GM19372 (cell line): Measurements from ENCODE around the gene EMILIN1.
A peak's percentile ranks its signal among the peaks of the same experiment; 100 is the strongest.
"Not testable (repeated sequence)": the region's sequence is repeated elsewhere in the genome, so short reads cannot be mapped to it uniquely, and the experiment has no call there.

ENCODE experiments used
- ATAC-seq: cut with Tn5 transposase; IDR thresholded peaks from one replicate; pipeline ENCODE4 v1.9.1; 2021; ENCODE audit warnings: mild to moderate bottlenecking, low read depth, moderate library complexity; ENCODE audit not compliant: unreplicated experiment

The EMILIN1 gene

DNA sequence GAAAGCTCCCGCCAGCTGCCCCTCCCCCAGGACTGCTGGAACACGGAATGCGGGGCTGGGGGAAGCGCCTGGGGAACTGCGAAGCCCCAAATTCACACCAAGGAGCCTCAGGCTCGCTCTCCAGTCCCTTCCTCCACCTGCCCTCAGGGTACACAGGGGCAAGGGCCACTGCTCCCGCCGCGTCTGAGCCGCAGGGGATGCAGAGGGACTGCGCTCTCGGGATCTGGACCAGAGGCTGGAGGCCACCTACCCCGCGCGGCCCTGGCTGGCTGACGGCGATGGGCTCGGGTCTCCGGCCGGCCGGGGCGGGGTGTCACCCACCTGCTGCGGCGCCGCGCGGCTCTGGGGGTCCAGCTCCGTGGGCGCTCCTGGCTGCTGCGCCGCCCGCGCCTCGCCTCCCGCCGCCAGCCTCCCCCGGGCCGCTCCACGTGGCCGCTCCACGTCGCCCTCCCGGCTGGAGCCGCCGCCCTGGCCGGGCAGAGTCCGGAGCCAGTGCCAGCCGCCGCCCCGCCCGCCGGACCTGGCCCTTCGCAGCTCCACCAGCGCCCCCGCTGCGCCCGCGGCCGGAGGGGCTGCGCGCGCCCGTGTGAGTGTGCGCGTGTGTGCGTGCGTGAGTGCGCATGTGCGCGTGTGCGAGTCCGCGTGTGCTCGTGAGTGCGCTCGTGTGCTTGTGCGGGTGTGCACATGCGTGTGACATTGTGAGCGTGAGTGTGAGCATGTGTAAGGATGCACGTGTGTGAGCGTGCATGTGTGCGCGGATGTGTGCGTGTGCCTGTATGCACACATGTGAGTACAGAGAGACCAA is 40.3 kb downstream of the EMILIN1 start, which contains the start of gene CGREF1:
TSS of gene CGREF1 (minus strand) at position 604 of the 805 bp plus-strand sequence. CDS start 14,762 bp downstream, outside the sequence.
- no peak for ATAC-seq

DNA sequence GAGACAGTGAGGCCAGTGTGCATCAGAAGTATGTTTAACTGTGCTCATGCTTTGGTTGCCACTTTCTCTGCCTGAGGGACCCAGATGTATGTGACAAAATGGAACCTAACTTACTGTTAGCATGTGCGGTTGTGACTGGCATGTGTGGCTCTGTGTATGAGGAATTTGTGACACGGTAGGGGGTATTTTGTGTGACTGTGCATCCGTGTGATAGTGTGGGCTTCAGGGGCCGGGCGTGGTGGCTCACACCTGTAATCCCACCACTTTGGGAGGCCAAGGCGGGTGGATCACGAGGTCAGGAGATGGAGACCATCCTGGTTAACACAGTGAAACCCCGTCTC is 40.9 kb downstream of the EMILIN1 start:
- ATAC-seq = not testable (repeated sequence)

DNA sequence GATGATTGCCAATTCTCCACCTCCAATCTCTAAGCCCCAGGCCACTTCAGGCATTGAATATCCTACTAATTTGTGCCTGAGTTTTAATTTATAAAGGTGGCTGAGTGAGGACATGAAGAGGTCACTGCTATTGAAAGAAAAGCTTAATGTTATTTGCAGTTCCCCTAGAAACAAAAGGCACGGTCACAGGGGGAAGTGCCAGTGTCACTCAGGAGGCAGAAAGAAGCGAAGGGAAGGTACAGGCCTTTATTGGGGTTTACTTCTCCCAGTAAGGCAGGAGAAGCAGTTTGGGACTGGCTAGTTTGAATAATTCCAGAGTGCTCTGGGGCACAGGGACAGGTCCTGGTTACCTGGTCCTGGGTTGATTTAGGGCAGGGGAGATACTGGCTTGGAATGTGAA is 43.5 kb downstream of the EMILIN1 start:
- no peak for ATAC-seq

DNA sequence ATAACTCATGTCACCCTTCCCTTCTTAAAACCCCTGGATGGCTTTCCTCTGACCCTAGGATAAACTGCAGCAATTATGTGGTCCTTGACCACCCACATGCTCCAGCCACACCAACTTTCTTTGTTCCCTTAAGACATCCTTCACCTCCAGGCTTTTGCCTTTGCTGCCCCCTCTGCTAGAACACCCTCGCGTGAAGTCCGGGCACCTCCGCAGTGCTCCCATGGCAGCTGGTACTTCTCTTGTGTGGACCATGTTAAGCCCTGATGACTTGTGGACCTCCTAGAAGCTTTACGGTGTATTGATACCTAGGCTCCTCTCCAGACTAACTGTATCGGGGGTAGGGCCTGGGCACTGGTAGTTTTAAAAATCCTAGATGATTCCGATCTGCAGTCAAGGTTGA is 44.4 kb downstream of the EMILIN1 start:
- ATAC-seq = no peak

DNA sequence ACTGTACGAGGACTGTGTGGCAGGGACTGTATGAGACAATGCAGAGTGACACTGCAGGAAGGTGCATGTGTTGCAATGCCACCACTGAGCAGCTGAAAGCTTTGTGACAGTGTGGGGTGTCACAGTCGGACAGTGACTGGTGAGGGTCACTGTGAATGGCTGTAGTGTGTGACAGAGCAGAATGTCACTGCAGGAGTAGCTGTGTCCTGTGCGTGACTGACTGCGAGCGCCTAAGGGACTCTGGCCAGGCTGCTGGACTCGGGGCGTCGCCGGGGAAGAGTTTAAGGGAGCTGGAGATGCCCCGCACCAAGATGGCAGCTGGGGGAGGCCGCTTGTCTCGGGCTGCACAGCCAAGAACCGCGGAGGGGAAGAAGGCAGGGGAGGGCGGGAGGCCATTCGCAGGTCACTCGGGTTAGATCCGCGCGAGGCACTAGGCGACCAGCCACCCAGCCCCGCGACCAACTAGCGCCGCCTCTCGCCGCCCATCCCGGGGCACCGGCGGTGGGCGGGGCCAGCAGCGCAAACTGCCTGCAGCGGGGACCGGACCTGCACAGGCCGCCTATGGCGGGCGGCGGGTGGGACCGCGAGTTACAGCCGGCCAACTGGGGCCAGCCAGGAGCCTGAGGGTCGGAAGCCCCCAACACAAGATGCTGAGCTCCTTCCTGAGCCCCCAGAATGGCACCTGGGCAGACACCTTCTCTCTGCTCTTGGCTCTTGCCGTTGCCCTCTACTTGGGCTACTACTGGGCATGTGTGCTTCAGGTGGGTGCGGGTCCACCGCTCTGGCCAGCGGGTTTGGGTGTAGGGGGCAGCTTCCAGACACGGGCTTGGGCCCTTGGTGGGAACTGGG is 45.1 kb downstream of the EMILIN1 start, which contains the start of gene ABHD1:
TSS of gene ABHD1 (plus strand) at position 514 of the 849 bp plus-strand sequence. CDS start at position 648, 134 bp downstream.
- peak; percentile 83 for ATAC-seq

DNA sequence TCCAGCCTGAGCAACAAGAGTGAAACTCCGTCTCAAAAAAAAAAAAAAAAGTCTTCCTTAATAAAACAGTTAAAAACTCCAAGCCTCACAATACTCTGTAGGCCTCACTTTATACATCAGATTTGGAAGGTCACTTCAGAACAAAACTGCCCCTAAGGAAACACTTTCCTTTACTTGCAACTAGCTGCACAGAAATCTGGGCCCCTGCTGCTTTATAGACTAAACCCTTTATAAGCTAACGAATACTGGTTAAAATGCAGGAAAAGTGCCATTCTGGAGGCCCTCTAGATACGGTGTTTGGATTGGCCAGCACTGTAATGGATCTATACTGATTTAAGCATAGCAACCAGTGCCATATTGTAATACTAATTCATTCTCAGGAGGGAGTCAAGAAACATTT is 46.7 kb downstream of the EMILIN1 start:
- no peak for ATAC-seq

DNA sequence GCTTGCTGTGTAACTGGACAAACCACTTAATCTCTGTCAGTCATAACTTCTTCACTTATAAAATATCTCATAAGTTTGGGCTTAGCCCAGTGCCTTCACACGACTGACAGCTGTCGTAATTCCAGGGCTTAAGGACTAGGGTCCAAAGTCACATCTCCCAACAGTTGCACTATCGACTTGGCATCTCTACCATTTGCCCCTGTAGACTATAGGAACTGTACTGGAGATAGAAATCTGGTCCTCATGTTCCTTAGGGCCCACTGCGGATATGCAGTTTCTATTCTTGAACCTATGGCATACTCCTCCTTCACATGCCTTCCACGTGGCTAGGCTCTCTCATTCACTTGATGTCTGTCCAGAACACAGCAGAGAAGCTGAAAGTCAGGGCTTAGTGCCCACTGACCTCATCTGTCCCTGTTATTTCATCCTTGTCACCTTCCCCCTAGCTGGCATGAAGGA is 47.9 kb downstream of the EMILIN1 start:
- no peak for ATAC-seq

DNA sequence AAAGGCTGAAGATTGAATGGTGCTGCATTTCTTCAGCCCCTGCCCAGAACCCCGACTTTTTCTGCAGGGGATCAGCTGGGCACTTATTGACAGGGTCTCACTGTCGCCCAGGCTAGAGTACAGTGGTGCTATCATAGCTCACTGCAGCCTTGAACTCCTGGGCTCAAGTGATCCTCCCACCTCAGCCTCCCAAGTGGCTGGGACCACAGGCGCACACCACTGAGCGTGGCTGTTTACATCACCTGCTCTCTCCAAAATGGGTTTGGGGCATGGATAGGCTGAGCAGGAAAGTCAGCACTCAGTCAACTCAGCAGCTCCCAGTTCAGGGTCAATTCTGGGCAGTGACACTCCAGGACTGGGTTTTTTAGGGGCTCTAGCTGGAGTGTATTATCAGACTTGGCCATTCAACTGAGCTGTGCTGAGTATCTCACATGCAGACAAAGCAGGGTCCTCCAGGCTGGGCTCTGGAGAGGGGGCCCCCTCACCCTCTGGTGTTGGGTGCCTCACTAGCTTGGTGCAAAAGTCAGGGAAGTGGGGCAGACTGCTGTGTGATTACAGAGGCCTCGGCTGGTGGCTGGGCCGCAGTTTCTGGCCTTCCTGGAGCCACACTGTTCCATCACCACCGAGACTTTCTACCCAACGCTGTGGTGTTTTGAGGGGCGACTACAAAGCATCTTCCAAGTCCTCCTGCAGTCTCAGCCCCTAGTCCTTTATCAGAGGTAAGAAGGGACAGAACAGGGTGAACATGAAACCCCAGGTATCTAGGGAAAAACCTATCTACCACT is 49.7 kb downstream of the EMILIN1 start:
- no peak for ATAC-seq

DNA sequence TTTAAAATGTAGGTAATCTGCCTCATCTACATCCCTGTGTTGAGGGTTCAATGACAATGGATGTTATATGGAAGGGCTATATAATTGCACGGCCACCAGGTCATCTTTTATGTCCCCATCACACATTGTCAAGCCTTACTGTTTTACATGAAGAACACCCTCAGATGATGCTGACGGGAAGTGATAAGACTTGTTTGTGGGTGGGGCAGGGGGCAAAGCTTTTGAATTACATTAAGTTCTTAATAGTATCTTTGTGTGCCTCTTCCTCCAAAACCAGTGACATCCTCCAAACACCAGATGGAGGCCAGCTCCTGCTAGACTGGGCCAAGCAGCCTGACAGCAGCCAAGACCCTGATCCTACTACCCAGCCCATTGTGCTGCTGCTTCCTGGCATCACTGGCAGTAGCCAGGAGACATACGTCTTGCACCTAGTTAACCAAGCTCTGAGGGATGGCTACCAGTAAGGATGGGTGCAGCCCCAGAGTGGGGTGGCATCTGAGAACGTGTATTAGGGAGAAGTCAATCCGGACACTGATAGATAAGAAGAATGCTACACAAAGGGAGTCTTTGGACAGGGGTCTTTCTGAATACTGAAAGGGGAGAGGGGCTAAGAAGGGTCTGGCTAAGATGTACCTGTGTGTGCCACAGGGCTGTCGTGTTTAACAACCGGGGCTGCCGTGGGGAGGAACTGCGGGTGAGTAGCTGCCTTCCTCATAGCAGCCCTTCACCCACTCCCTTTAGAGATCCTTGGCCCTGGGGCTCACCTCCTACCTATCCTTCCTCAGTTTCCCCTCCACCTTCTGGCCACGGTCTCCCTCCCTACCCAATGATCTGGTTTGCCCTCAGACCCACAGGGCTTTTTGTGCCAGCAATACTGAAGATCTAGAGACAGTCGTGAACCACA is 50.5 kb downstream of the EMILIN1 start:
- no peak for ATAC-seq

DNA sequence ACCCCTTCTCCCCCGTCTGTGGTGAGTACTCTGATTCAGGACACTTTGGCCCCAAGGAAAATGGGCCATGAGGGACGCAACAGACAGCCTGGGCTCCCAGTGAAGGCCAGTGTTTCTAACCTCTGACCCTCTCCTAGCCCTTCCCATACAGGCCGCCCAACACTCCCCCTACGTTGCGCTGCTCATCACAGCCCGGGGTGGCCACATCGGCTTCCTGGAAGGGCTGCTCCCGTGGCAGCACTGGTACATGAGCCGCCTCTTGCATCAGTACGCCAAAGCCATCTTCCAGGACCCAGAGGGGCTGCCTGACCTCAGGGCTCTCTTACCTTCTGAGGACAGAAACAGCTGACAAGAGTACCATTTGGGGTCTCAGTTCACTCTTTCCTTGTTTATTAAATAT is 52.0 kb downstream of the EMILIN1 start:
- no peak for ATAC-seq

DNA sequence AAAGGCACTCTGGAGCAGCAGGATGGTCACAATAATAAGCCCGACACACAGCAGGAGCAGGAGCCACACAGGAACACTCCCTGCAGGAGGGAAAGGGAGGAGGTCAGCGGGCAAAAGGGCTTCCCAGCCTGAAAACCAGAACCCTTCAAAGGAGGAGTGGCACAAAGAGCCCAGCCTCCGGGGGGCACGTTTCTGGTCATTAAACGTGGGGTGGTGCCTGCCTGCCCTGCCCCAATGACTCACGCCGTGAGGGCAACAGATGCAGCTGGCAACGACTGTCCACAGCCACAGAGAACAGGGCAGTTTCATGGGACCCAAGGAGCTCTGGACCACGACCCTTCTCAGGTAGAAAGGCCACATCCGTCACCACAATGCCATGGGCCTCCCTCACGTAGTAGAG is 53.0 kb downstream of the EMILIN1 start:
- no peak for ATAC-seq

DNA sequence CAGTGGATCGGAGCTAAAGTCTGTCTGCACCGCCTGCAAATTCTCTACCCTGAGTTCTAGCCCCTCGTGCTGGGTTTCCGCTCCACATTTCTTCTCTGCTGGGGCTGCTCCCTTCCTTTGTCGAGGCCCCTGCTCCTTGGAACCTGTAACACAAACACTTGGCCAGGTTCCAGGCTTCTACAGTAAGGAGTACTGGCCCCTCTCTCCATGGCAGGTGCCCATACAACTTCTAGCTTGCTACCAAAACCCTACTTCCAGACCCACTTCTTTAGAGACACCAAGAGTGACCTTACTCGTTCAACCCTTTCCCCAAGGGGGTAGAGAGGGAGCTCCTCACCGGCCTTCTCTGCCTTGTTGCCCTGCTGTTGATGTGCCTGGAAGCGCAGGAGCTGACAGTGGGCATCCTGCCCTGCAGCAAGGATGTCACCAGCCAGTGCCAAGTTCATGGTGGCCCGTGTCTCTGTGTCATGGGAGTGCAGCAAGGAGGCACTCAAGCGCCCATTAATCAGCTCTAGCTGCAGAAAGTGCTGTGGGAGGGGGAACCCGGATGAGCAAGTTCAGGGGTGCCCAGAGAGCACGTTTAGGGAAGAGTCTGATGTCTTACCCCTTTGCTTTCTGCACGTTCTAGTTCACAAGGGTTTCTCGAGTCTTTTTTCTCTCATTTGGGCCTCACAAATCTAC is 54.9 kb downstream of the EMILIN1 start:
- ATAC-seq = no peak

DNA sequence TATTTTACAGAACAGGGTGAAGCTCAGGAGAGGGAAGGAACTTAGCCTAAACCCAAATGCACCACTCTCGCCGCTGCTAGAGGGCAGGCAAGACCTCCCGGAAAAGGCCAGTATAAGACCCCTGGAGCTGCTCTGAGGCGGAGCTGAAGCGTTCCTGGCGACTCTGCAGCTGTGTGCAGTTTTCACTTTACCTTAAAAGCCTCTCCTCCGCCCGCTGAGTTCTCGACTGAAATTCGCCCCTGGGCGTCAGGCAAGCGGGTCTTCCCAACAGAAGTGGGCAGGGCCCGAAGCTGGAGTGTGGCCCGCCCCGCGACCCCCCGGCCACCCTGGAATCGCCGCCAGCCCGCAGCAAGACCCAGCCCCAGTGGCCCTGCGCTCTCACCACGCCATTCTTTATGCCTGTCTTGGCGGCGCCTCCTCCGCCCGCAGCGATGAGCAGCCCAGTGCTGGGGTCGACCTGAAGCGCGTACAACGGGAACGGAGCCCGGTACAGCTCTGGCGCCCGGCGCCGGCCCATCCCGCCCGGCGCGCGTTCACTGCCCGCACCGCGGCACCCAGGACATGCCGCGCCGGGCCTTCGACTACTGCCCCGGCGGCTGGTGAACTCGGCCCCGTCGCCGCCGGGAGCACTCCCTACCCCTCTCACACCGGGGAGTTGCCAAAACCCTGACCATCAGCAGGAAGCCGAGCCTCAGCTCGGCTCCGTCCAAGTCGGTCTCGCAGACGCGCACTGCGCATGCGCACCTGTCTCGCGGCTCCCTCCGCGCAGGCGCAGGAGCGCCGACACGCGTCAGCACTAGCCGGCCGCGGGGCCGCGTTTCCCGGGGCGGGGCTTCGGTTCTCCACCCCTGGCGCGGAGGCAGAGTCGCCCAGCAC is 55.7 kb downstream of the EMILIN1 start, which contains the start of gene PREB:
TSS of gene PREB (minus strand) at position 732 of the 876 bp plus-strand sequence. CDS start at position 517, 215 bp downstream.
- peak; percentile 85 for ATAC-seq

DNA sequence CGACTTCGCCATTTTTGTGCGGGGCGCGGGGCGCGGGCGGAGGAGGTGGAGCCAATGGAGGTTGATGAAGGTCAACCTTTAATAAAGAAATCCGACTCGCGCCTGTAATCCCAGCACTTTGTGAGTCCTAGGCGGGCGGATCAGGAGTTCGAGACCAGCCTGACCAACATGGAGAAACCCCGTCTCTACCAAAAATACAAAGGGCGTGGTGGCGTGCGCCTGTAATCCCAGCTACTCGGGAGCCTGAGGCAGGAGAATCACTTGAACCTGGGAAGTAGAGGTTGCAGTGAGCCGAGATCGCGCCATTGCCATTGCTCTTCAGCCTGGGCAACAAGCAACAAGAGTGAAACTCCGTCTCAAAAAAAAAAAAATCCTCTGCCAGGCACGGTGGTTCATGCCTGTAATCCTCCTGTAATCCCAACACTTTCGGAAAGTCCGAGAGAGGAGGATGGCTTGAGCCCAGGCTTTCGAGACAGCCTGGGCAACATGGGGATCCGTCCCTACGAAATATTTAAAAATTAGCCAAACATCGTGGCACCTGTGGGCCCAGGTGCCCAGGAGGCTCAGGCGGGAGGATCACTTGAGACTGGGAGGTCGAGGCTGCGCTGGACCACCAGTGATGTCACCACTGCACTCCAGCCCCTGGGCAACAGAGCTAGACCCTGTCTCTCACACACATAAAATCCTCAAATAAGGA is 56.5 kb downstream of the EMILIN1 start:
- no peak for ATAC-seq

DNA sequence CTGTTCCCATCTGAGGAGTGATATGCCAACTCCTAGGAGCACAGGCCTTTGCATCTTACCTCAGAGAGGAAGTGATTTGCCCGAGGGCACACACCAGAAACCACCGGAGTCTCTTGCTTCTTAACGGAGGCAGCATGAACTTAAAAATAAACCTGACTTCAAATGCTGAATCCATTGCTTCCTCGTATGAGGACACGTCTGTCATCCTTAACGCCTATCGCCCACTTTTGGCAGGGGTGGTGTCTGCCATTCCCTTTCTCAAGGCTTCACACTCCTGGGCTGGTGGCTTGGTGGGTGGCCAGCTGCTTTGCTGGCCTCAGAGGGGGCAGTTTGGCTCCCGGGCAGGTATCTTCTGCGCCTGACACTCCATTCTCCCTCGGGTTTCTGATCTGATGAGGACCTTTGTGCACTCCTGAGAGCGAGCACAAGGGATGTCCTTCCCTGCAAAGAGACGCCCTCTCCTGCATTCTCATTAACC is 57.1 kb downstream of the EMILIN1 start:
- ATAC-seq = no peak
